GM21447 (cell line): ENCODE data around the gene CCDC201.

Experiments
- ATAC-seq: cut with Tn5 transposase; IDR thresholded peaks from one replicate; pipeline ENCODE4 v1.9.1; 2021; ENCODE audit not compliant: unreplicated experiment

Gene CCDC201

GRCh38 chr7:45893996-45894664 lies 21.2 kb upstream of the CCDC201 start:
- no peak for ATAC-seq

GRCh38 chr7:45893374-45893995 lies 20.6 kb upstream of the CCDC201 start:
- ATAC-seq: no peak

GRCh38 chr7:45892407-45893035 lies 19.6 kb upstream of the CCDC201 start:
- no peak for ATAC-seq

- ATAC-seq: no peak
Measured at GRCh38 chr7:45891462-45892402, 18.9 kb upstream of the CCDC201 start.

- no peak for ATAC-seq
Measured at GRCh38 chr7:45890902-45891461, 18.1 kb upstream of the CCDC201 start.

- ATAC-seq: no peak
Measured at GRCh38 chr7:45890125-45890901, 17.4 kb upstream of the CCDC201 start.

- ATAC-seq: no peak
Measured at GRCh38 chr7:45889367-45890067, 16.6 kb upstream of the CCDC201 start.

- no peak for ATAC-seq
Measured at GRCh38 chr7:45888993-45889366, 16.1 kb upstream of the CCDC201 start.

- no peak for ATAC-seq
Measured at GRCh38 chr7:45888185-45888992, 15.5 kb upstream of the CCDC201 start, which contains the start of gene IGFBP1. IGFBP1 (plus strand) TSS chr7:45888488; CDS start chr7:45888653, 165 bp downstream.

- no peak for ATAC-seq
Measured at GRCh38 chr7:45886931-45887667, 14.2 kb upstream of the CCDC201 start.

- no peak for ATAC-seq
Measured at GRCh38 chr7:45885264-45885882, 12.5 kb upstream of the CCDC201 start.

- ATAC-seq: no peak
Measured at GRCh38 chr7:45884136-45884535, 11.3 kb upstream of the CCDC201 start.

GRCh38 chr7:45882465-45882810 lies 9.6 kb upstream of the CCDC201 start:
- ATAC-seq: no peak

GRCh38 chr7:45881759-45882464 lies 9.0 kb upstream of the CCDC201 start:
- ATAC-seq: no peak

GRCh38 chr7:45881280-45881758 lies 8.4 kb upstream of the CCDC201 start:
- no peak for ATAC-seq

GRCh38 chr7:45880433-45880860 lies 7.6 kb upstream of the CCDC201 start:
- ATAC-seq: no peak
